Endodermal cell (in vitro differentiated cells): Measurements from ENCODE around the gene MED17. TPM values are rescaled to one million over a fixed set of nuclear protein-coding genes. Genes with fewer than 3 reads are reported as not detected.

ENCODE experiments used
- DNase-seq: peaks from one replicate; pipeline ENCODE4 v3.0.0-alpha.2; 2017
- H3K27ac ChIP-seq: 2 replicates; pipeline ENCODE4 v1.5.1; 2013; ENCODE audit warnings: mild to moderate bottlenecking, low read depth, low read length, moderate library complexity
- H3K27me3 ChIP-seq: 2 replicates; pipeline ENCODE4 v1.6.1; 2013; ENCODE audit warnings: mild to moderate bottlenecking, low read length, moderate library complexity; ENCODE audit not compliant: insufficient read depth, control insufficient read depth, poor library complexity, severe bottlenecking
- H3K36me3 ChIP-seq: 2 replicates; pipeline ENCODE4 v1.7.0; 2013; ENCODE audit warnings: mild to moderate bottlenecking, low read length, moderate library complexity; ENCODE audit not compliant: control insufficient read depth, insufficient read depth
- H3K4me1 ChIP-seq: one replicate; pipeline ENCODE4 v1.7.0; 2013; ENCODE audit warnings: low read length; ENCODE audit not compliant: control insufficient read depth, insufficient read depth
- H3K4me3 ChIP-seq: 2 replicates; pipeline ENCODE4 v1.5.1; 2013; ENCODE audit warnings: mild to moderate bottlenecking, low read length, moderate library complexity
- H3K9ac ChIP-seq: 2 replicates; pipeline ENCODE4 v1.6.1; 2013; ENCODE audit warnings: mild to moderate bottlenecking, low read length, moderate library complexity; ENCODE audit not compliant: poor library complexity, severe bottlenecking; ENCODE audit errors: extremely low read depth
- H3K9me3 ChIP-seq: 2 replicates; pipeline ENCODE4 v1.6.1; 2013; ENCODE audit warnings: mild to moderate bottlenecking, low read length, moderate library complexity; ENCODE audit not compliant: control insufficient read depth
- H3K27ac Mint-ChIP-seq: 2 replicates; pipeline ENCODE4 v1.8.0; 2020; ENCODE audit warnings: mixed read lengths
- H3K27me3 Mint-ChIP-seq: 2 replicates; pipeline ENCODE4 v1.8.0; 2021; ENCODE audit warnings: mild to moderate bottlenecking, mixed read lengths; ENCODE audit not compliant: insufficient read depth
- H3K36me3 Mint-ChIP-seq: 2 replicates; pipeline ENCODE4 v1.8.0; 2020; ENCODE audit warnings: low read depth, mixed read lengths
- H3K4me1 Mint-ChIP-seq: 2 replicates; pipeline ENCODE4 v1.8.0; 2020; ENCODE audit warnings: mixed read lengths
- H3K4me3 Mint-ChIP-seq: 2 replicates; pipeline ENCODE4 v1.8.0; 2020; ENCODE audit warnings: mild to moderate bottlenecking, moderate library complexity, mixed read lengths
- H3K9me3 Mint-ChIP-seq: 2 replicates; pipeline ENCODE4 v1.8.0; 2020; ENCODE audit warnings: mild to moderate bottlenecking, mixed read lengths
- WGBS, 2 experiments: methylation state at CpG; one replicate each; pipeline versions ENCODE4 v1.1.5 to v1.1.7; 2013; ENCODE audit warnings: missing lambda C conversion rate in 2 of 2, mixed read lengths in 1 of 2; ENCODE audit not compliant: insufficient coverage in 1 of 2, insufficient read length in 1 of 2; 5-methylcytosine and 5-hydroxymethylcytosine counted together
- long read RNA-seq, 4 experiments: library from polyadenylated mRNA in 2 of 4; library from RNA in 1 of 4; library from capped mRNA in 1 of 4; stranded (forward) in 3 of 4; unstranded in 1 of 4; transcript quantifications; one replicate each; pipeline ENCODE4 v2.0.0, GENCODE V29; 2020 to 2021; ENCODE audit warnings: inconsistent platforms in 1 of 4
- polyA plus RNA-seq, 2 experiments: library from polyadenylated mRNA; stranded (reverse); fragments of 50-300 nt; gene quantifications; one replicate each; pipeline ENCODE4 v1.2.3, GENCODE V29; 2013
- total RNA-seq, 2 donors: library from RNA; stranded (reverse); fragmentation: NEBNext Ultra II Directional in 1 of 2; extraction: Animal tissue kit (Norgen Biotek cat#: 25700) in 1 of 2; gene quantifications; 2 replicates in 1 of 2; 3 replicates in 1 of 2; pipeline ENCODE4 v1.2.1, GENCODE V29; 2021
- TF ChIP-seq, protein P1 (sequence below): fragments of 200-600 bp; sonication (generic); conservative IDR thresholded peaks from 2 replicates; pipeline ENCODE4 v1.5.0; 2021; ENCODE audit warnings: antibody characterized with exemption, mild to moderate bottlenecking

MED17 gene, protein sequence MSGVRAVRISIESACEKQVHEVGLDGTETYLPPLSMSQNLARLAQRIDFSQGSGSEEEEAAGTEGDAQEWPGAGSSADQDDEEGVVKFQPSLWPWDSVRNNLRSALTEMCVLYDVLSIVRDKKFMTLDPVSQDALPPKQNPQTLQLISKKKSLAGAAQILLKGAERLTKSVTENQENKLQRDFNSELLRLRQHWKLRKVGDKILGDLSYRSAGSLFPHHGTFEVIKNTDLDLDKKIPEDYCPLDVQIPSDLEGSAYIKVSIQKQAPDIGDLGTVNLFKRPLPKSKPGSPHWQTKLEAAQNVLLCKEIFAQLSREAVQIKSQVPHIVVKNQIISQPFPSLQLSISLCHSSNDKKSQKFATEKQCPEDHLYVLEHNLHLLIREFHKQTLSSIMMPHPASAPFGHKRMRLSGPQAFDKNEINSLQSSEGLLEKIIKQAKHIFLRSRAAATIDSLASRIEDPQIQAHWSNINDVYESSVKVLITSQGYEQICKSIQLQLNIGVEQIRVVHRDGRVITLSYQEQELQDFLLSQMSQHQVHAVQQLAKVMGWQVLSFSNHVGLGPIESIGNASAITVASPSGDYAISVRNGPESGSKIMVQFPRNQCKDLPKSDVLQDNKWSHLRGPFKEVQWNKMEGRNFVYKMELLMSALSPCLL
- 10 to 100 TPM; 40.6 to 46.2 TPM for total RNA-seq
- polyA plus RNA-seq (2013, experiment 1 of 2) = 41.1 TPM
- polyA plus RNA-seq (2013, experiment 2 of 2) = 41.4 TPM
- long read RNA-seq, experiment 1, full-length matches to known transcripts = 10 of 11 reads
- long read RNA-seq, experiment 1, partial matches to known transcripts = 0 of 11 reads
- long read RNA-seq, experiment 1, other reads (novel, unspliced or antisense) = 1 of 11 reads
- long read RNA-seq, experiment 2, full-length matches to known transcripts = 52 of 58 reads
- long read RNA-seq, experiment 2, partial matches to known transcripts = 5 of 58 reads
- long read RNA-seq, experiment 2, other reads (novel, unspliced or antisense) = 1 of 58 reads
- long read RNA-seq, experiment 3, full-length matches to known transcripts = 201 of 213 reads
- long read RNA-seq, experiment 3, partial matches to known transcripts = 1 of 213 reads
- long read RNA-seq, experiment 3, other reads (novel, unspliced or antisense) = 11 of 213 reads
- long read RNA-seq, experiment 4, full-length matches to known transcripts = 32 of 39 reads
- long read RNA-seq, experiment 4, partial matches to known transcripts = 3 of 39 reads
- long read RNA-seq, experiment 4, other reads (novel, unspliced or antisense) = 4 of 39 reads

DNA sequence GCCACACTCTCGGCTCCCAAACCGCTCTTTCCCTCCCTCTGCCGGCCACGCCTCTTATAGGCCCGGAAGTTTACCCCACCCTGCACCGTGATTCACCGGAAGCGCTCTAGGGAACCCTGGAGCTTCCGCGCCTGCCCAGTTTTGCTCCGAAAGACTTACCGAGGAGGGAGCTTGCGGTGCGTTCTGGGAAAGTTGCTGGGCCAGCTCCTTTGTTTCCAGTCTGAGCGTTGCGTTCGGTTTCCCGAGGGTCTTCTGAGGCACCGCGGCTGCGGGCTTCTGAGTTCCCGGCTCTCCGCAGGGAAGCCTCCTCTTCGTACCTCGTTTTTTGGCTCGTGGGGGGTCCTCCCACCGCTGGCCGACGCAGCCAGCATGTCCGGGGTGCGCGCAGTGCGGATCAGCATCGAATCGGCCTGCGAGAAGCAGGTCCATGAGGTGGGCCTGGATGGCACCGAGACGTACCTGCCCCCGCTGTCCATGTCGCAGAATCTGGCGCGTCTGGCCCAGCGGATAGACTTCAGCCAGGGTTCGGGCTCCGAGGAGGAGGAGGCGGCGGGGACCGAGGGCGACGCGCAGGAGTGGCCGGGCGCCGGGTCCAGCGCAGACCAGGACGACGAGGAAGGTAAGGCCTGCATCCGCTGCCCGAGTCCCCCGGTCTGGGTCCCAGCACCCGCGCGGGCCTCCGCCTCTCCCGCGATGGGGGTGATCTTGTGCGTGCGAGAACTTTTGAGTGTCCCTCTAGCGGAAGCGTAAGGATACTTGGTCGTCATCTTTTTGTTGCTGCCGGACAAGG, at the start of gene MED17:
TSS of gene MED17 (plus strand) at position 138 of the 790 bp plus-strand sequence. CDS start at position 370, 232 bp downstream.
- Histone ChIP-seq H3K27me3 (no peaks in the 10 kb centered on the region), H3K36me3 (peaks cover 36% of the 10 kb centered on the region), H3K27ac (peak within 1 kb of the TSS; percentile 99), H3K9ac (peak within 1 kb of the TSS; percentile 96), H3K4me1 (no peaks in the 10 kb centered on the region), H3K4me3 (peak within 1 kb of the TSS; percentile 97), H3K9me3 (no peaks in the 10 kb centered on the region)
- no peaks in the 10 kb centered on the region for H3K9me3 Mint-ChIP-seq
- H3K4me1 Mint-ChIP-seq = peaks cover 20% of the 10 kb centered on the region
- TF ChIP-seq, protein P1, sequence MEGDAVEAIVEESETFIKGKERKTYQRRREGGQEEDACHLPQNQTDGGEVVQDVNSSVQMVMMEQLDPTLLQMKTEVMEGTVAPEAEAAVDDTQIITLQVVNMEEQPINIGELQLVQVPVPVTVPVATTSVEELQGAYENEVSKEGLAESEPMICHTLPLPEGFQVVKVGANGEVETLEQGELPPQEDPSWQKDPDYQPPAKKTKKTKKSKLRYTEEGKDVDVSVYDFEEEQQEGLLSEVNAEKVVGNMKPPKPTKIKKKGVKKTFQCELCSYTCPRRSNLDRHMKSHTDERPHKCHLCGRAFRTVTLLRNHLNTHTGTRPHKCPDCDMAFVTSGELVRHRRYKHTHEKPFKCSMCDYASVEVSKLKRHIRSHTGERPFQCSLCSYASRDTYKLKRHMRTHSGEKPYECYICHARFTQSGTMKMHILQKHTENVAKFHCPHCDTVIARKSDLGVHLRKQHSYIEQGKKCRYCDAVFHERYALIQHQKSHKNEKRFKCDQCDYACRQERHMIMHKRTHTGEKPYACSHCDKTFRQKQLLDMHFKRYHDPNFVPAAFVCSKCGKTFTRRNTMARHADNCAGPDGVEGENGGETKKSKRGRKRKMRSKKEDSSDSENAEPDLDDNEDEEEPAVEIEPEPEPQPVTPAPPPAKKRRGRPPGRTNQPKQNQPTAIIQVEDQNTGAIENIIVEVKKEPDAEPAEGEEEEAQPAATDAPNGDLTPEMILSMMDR = peak; percentile 65
- peaks cover 35% of the 10 kb centered on the region for H3K36me3 Mint-ChIP-seq
- no peaks in the 10 kb centered on the region for H3K27me3 Mint-ChIP-seq
- 0% methylated on average over 52 to 72 of the region's 72 CpGs for WGBS, 2 experiments
- DNase-seq = peak; percentile 97
- H3K4me3 Mint-ChIP-seq = peak within 1 kb of the TSS; percentile 87
- peak within 1 kb of the TSS; percentile 94 for H3K27ac Mint-ChIP-seq

DNA sequence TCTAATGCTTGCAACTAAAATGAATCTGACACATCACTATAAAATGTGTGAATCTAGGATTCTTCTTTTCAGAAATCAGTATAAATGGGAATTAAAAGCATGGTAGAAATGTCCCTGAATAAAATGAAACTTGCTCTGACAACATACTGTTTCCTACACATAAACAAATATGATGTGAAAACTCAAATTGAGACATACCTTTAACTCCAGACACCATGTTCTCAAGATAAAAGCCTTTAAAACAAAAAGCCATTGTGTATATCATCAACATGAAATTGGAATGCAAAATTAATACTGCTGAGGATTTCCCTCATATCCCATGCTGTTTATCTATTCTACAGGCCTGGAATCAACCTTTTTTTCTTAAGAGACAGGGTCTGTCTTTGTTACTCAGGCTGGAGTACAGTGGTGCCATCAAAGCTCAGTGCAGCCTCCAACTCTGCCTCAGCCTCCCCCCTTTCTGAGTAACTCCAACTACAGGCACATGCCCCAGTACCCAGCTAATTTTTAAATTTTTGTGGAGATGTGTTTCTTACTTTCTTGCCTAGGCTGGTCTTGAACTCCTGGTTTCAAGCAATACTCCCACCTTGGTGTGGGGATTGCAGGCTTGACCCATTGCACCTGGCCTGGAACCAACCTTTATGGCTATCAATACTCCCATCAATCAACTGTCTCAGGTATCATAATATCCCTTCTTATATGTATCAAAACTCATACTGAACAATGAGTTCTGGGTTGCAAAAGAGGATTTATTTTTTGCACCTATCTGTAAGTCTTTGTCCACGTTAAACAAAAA, 49.5 kb upstream of the MED17 start:
- Histone ChIP-seq H3K27me3 (no peaks in the 10 kb centered on the region), H3K4me1 (peaks cover 2% of the 10 kb centered on the region), H3K36me3 (peaks cover 100% of the 10 kb centered on the region), H3K27ac (no peak overlapping the region), H3K9me3 (no peaks in the 10 kb centered on the region), H3K4me3 (peak overlapping the region; percentile 87), H3K9ac (no peak overlapping the region)
- 91% methylated on average over 1 of the region's 1 CpG; no CpG with 5 or more reads in 1 of the 2 experiments for WGBS, 2 experiments
- no peak for DNase-seq
- Mint-ChIP-seq H3K4me3 (peak overlapping the region; percentile 18), H3K4me1 (peaks cover 38% of the 10 kb centered on the region), H3K27me3 (no peaks in the 10 kb centered on the region), H3K9me3 (no peaks in the 10 kb centered on the region), H3K36me3 (peaks cover 93% of the 10 kb centered on the region), H3K27ac (peak overlapping the region; percentile 12)
- TF ChIP-seq, protein P1 = no peak
